ENCODE data around the gene ZNF501.

The ZNF501 gene

GRCh38 chr3:44729384-44729910, at the start of gene ZNF501:
ZNF501 (plus strand) TSS chr3:44729635; CDS start chr3:44734422, 4,787 bp downstream.
- DNase-seq (ENCODE audit: low read depth in 3 of 3), result peak; percentile 62 to 87 (median 76)

GRCh38 chr3:44680921-44681455, 48.4 kb upstream of the ZNF501 start:
- DNase-seq (ENCODE audit: low read depth in 3 of 3), result no peak

- DNase-seq (ENCODE audit: low read depth in 3 of 3), result no peak
Observed at GRCh38 chr3:44682182-44682896, 47.1 kb upstream of the ZNF501 start.

- DNase-seq (ENCODE audit: low read depth in 3 of 3), result peak; percentile 5 to 48 (median 37)
Observed at GRCh38 chr3:44685128-44685800, 44.2 kb upstream of the ZNF501 start.

- DNase-seq (ENCODE audit: low read depth in 3 of 3), result no peak
Observed at GRCh38 chr3:44687898-44688297, 41.5 kb upstream of the ZNF501 start.

GRCh38 chr3:44712455-44713075, 16.9 kb upstream of the ZNF501 start, which contains the start of gene ZNF502:
ZNF502 (plus strand) TSS chr3:44712660; CDS start chr3:44720262, 7,602 bp downstream.
- peak; percentile 20 to 51 (median 45) for DNase-seq (ENCODE audit: low read depth in 3 of 3)

DNA sequence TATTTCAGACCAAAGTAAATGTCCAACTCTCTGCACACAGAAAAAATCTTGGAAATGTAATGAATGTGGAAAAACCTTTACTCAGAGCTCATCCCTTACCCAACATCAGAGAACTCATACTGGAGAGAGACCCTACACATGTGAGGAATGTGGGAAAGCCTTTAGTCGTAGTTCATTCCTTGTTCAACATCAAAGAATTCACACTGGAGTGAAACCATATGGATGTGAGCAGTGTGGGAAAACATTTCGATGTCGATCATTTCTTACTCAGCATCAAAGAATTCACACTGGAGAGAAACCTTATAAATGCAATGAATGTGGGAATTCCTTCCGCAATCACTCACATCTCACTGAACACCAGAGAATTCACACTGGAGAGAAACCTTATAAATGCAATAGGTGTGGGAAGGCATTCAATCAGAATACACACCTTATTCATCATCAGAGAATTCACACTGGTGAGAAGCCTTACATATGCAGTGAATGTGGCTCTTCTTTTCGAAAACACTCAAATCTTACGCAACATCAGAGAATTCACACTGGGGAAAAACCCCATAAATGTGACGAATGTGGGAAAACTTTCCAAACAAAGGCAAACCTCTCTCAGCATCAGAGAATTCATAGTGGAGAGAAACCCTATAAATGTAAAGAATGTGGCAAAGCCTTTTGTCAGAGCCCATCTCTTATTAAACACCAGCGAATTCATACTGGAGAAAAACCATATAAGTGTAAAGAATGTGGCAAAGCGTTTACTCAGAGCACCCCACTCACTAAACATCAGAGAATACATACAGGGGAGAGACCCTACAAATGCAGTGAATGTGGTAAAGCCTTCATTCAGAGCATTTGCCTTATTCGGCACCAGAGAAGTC, 8.0 kb upstream of the ZNF501 start:
- no peak for DNase-seq (ENCODE audit: low read depth in 3 of 3)

- no peak for DNase-seq (ENCODE audit: low read depth in 3 of 3)
Observed at GRCh38 chr3:44722103-44722401, 7.4 kb upstream of the ZNF501 start.

GRCh38 chr3:44734646-44735168, 5.3 kb downstream of the ZNF501 start:
- DNase-seq (ENCODE audit: low read depth in 3 of 3), result no peak

- no peak for DNase-seq (ENCODE audit: low read depth in 3 of 3)
Observed at GRCh38 chr3:44761101-44761423, 31.6 kb downstream of the ZNF501 start.

DNA sequence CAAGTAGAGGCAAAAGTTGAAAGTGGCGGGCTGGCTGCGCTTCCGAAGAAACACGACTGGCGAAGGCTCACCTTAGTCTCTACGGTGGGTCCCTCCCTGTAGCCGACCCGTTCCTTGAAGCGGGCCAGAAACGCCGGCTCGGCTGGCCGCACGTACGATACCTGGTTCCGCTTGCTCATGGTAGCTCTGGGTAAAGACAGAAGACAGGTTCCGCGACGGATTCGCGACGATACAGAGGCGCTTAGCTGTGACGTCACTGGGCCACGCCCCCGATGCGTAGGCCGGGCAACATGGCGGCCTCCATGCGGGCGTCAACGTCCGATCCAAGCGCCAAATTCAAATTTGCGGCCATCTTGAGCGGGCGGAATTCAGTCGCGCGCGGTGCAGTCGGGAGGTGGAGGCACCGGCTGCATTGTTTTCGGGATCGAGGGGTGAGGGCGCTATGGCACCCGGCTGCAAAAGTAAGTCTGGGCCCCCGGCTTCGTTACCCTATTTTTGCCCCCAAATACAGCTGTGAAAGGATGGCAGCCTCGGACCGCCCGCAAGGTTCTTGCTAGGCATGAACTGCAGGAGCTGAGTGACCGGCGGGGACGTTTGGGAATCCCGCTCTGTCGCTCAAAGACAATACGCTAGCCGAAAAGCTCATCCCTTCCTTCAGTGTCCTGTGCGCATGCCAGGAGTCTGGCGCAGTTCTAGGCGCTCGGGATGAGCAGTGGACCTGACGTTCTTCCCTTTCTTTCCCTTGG, 32.2 kb downstream of the ZNF501 start, which contains the start of the genes KIAA1143 and KIF15:
Gene KIAA1143 (minus strand): TSS at position 196 of the 746 bp plus-strand sequence. CDS start 17 bp downstream, at position 179.
Gene KIF15 (plus strand): TSS at position 371 of the 746 bp plus-strand sequence. CDS start 72 bp downstream, at position 443.
- DNase-seq (ENCODE audit: low read depth in 3 of 3), result peak; percentile 95 to 98 (median 97)

DNA sequence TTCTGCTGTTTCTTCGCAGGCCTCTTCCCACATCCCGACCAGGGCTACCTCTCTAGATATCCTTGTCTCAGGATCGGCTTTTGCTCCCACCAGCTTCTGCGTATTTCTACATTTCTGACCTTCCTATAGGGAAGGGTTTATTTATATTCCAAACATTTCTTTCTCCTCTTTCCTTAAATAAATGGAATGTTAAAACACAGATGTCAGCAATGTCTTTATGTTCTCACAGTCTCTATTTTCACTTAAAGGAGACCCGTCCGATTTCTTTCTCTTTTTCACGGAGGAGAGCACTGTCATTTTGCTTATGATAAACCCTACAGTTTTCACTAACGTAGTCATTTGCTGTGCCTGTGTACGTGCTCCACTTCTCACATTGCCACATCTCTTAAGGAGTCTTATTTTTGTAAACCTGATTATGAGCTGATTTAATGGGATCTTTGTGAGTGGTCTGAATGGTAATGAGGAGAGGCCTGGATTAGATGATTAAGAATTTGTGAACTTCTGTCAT, 32.8 kb downstream of the ZNF501 start:
- DNase-seq (ENCODE audit: low read depth in 3 of 3), result no peak

DNA sequence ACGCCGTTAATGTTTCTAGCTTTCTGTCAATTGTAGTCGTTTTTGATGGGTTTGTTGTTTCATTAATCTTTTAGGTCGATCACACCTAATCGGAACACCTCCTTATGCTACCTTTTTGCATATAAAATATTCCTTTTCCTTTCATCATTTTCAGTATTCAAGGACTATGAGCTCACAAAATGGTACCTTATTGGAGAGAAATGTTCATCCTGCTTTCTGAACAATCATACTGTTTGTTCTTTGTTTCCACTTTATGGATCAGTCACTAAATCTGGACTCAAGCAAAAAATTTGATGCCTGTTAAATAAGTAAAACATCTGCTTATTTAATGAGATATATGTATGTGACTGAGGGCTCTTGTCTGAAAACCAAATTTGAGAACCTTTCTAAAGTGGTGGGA, 33.3 kb downstream of the ZNF501 start:
- no peak for DNase-seq (ENCODE audit: low read depth in 3 of 3)

- no peak for DNase-seq (ENCODE audit: low read depth in 3 of 3)
Observed at GRCh38 chr3:44764248-44764647, 34.8 kb downstream of the ZNF501 start.

DNA sequence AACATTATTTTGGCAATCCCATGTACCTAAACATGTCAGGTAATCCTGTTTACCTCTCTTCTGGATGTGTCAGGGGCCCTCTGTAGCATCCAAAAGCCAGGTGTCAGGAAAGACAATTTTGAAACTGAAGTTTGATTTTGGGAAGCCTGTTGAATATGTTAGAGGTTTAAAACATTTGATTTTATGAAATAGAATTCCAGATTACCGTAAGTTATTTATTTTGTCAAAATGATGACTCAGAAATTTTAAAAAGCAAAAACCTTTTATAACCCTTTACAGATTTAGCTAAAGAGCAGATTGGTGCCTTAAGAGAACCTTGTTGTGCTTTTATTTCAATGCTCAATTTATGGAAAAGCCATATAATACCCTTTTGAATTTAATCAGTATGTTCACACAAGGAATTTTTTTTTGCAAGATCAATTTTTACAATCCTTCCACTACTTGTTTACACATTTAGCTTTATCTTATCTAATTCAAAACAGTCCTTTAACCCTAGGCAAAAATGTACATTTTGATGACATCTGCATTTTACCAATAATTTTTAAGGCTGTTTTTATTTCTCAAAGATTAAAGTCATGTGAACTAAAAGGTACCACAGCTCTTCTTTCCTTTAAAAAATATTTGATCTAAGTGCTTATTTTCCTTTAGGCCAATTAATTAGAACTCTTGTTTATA, 42.1 kb downstream of the ZNF501 start:
- no peak for DNase-seq (ENCODE audit: low read depth in 3 of 3)

- no peak for DNase-seq (ENCODE audit: low read depth in 3 of 3)
Observed at GRCh38 chr3:44772099-44772442, 42.6 kb downstream of the ZNF501 start.

GRCh38 chr3:44782891-44783290, 53.5 kb downstream of the ZNF501 start:
- no peak for DNase-seq (ENCODE audit: low read depth in 3 of 3)
